ENCODE measurements around the gene DDAH1.

DDAH1 gene

GRCh38 chr1:85303440-85304162, 161.4 kb downstream of the DDAH1 start:
- DNase-seq (ENCODE audit: low read depth) = no peak

- no peak for DNase-seq (ENCODE audit: low read depth)
Measured at GRCh38 chr1:85300140-85300539, 164.8 kb downstream of the DDAH1 start.

- DNase-seq (ENCODE audit: low read depth) = peak; percentile 97
Measured at GRCh38 chr1:85297855-85298629, 166.9 kb downstream of the DDAH1 start.

- DNase-seq (ENCODE audit: low read depth) = no peak
Measured at GRCh38 chr1:85297538-85297854, 167.5 kb downstream of the DDAH1 start.

- no peak for DNase-seq (ENCODE audit: low read depth)
Measured at GRCh38 chr1:85296980-85297379, 168.0 kb downstream of the DDAH1 start.

GRCh38 chr1:85295654-85296053, 169.3 kb downstream of the DDAH1 start:
- DNase-seq (ENCODE audit: low read depth) = no peak

GRCh38 chr1:85295006-85295431, 169.9 kb downstream of the DDAH1 start:
- DNase-seq (ENCODE audit: low read depth) = no peak

GRCh38 chr1:85290826-85291225, 174.1 kb downstream of the DDAH1 start:
- DNase-seq (ENCODE audit: low read depth) = no peak

- DNase-seq (ENCODE audit: low read depth) = no peak
Measured at GRCh38 chr1:85289848-85290335, 175.1 kb downstream of the DDAH1 start.

- peak; percentile 68 for DNase-seq (ENCODE audit: low read depth)
Measured at GRCh38 chr1:85289207-85289847, 175.6 kb downstream of the DDAH1 start.

GRCh38 chr1:85284202-85284601, 180.8 kb downstream of the DDAH1 start:
- no peak for DNase-seq (ENCODE audit: low read depth)

- DNase-seq (ENCODE audit: low read depth) = no peak
Measured at GRCh38 chr1:85283475-85284199, 181.3 kb downstream of the DDAH1 start.

GRCh38 chr1:85282424-85282823, 182.5 kb downstream of the DDAH1 start:
- DNase-seq (ENCODE audit: low read depth) = no peak

- DNase-seq (ENCODE audit: low read depth) = no peak
Measured at GRCh38 chr1:85280636-85281035, 184.3 kb downstream of the DDAH1 start.

GRCh38 chr1:85279458-85280080, 185.4 kb downstream of the DDAH1 start:
- no peak for DNase-seq (ENCODE audit: low read depth)

- peak; percentile 81 for DNase-seq (ENCODE audit: low read depth)
Measured at GRCh38 chr1:85278853-85279314, 186.1 kb downstream of the DDAH1 start.

- DNase-seq (ENCODE audit: low read depth) = no peak
Measured at GRCh38 chr1:85277802-85278201, 187.2 kb downstream of the DDAH1 start.

- no peak for DNase-seq (ENCODE audit: low read depth)
Measured at GRCh38 chr1:85276978-85277639, 187.8 kb downstream of the DDAH1 start.

- DNase-seq (ENCODE audit: low read depth) = peak; percentile 82
Measured at GRCh38 chr1:85276215-85276977, 188.6 kb downstream of the DDAH1 start, which contains the start of gene BCL10. TSS of gene BCL10 (minus strand) at chr1:85276632. CDS start at chr1:85276352, 280 bp downstream.

GRCh38 chr1:85275701-85276214, 189.2 kb downstream of the DDAH1 start:
- DNase-seq (ENCODE audit: low read depth) = no peak

Measured in GM04503 (cell line).